ENCODE data around the gene DOCK3.

DNA sequence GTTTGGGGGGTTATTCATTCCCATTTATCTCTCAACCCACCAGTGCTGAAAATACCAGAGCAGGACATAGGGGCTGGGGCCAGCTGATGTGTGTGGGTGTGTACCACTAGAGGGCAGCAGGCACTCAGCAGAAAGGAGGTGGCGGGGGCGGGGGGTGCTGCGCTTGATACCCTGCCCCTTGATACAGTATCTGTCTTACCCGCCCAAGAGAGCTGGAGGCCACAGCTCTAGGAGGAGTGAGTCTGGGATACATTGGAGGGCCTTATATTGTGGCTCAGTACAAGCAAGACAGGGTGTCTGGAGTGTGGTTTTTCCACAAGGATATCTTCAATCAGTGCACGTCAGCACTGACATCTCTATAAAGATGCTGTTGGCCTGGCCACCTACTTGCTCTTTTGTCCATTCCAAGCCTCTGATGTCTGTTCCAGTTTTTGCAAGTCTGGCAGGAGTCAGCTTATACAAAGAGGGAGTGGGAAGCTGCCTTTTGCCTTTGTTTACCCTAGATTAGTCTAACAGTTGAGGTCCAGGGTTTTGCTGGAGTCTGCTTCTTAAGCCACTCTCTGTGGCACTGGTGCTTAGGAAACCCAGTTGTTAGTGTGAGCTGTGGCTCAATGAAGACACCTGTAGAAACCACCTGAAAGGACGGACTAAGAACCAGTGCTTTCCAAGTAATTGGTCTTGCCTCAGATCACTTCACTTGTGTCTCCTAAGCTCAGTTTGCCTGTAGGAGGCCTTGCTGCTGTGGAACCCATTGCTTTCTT lies 714.9 kb downstream of the DOCK3 start:
- TF ChIP-seq, protein P1, sequence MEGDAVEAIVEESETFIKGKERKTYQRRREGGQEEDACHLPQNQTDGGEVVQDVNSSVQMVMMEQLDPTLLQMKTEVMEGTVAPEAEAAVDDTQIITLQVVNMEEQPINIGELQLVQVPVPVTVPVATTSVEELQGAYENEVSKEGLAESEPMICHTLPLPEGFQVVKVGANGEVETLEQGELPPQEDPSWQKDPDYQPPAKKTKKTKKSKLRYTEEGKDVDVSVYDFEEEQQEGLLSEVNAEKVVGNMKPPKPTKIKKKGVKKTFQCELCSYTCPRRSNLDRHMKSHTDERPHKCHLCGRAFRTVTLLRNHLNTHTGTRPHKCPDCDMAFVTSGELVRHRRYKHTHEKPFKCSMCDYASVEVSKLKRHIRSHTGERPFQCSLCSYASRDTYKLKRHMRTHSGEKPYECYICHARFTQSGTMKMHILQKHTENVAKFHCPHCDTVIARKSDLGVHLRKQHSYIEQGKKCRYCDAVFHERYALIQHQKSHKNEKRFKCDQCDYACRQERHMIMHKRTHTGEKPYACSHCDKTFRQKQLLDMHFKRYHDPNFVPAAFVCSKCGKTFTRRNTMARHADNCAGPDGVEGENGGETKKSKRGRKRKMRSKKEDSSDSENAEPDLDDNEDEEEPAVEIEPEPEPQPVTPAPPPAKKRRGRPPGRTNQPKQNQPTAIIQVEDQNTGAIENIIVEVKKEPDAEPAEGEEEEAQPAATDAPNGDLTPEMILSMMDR (IDR thresholded peaks at IDR 0.05; ENCODE audit: insufficient read depth, low read length) = no peak
- TF ChIP-seq, protein P2, sequence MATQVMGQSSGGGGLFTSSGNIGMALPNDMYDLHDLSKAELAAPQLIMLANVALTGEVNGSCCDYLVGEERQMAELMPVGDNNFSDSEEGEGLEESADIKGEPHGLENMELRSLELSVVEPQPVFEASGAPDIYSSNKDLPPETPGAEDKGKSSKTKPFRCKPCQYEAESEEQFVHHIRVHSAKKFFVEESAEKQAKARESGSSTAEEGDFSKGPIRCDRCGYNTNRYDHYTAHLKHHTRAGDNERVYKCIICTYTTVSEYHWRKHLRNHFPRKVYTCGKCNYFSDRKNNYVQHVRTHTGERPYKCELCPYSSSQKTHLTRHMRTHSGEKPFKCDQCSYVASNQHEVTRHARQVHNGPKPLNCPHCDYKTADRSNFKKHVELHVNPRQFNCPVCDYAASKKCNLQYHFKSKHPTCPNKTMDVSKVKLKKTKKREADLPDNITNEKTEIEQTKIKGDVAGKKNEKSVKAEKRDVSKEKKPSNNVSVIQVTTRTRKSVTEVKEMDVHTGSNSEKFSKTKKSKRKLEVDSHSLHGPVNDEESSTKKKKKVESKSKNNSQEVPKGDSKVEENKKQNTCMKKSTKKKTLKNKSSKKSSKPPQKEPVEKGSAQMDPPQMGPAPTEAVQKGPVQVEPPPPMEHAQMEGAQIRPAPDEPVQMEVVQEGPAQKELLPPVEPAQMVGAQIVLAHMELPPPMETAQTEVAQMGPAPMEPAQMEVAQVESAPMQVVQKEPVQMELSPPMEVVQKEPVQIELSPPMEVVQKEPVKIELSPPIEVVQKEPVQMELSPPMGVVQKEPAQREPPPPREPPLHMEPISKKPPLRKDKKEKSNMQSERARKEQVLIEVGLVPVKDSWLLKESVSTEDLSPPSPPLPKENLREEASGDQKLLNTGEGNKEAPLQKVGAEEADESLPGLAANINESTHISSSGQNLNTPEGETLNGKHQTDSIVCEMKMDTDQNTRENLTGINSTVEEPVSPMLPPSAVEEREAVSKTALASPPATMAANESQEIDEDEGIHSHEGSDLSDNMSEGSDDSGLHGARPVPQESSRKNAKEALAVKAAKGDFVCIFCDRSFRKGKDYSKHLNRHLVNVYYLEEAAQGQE (IDR thresholded peaks at IDR 0.05; ENCODE audit: insufficient replicate concordance, low read depth) = no peak

All from HL-60 (cell line).